GM23338 (cell line): Measurements from ENCODE around the gene HNRNPM.

ENCODE experiments used
- CREB1 ChIP-seq: fragments of 250-450 bp; sonication (Bioruptor Pico); IDR thresholded peaks from 2 replicates; pipeline ENCODE4 v1.5.0; 2020; ENCODE audit warnings: low read depth, mild to moderate bottlenecking, moderate library complexity
- CTCF ChIP-seq, 2 experiments: fragments of 200-600 bp in 1 of 2; sonication (generic) in 1 of 2; conservative IDR thresholded peaks; 2 replicates each; pipeline versions ENCODE4 v1.5.1 to v1.6.1; 2016 to 2017; ENCODE audit warnings: antibody characterized with exemption in 2 of 2, low read depth in 2 of 2, mild to moderate bottlenecking in 2 of 2, moderate library complexity in 1 of 2
- ETS1 ChIP-seq: IDR thresholded peaks from 2 replicates; pipeline ENCODE4 v1.6.1; 2016; ENCODE audit warnings: antibody characterized with exemption
- EZH2 ChIP-seq: fragments of 200-600 bp; sonication (generic); IDR thresholded peaks from one replicate; pipeline ENCODE4 v1.8.0; 2017; ENCODE audit warnings: antibody characterized with exemption, mild to moderate bottlenecking, low read depth; ENCODE audit not compliant: unreplicated experiment
- EZH2phosphoT487 ChIP-seq: fragments of 200-600 bp; sonication (generic); IDR thresholded peaks from one replicate; pipeline ENCODE4 v1.8.1; 2018; ENCODE audit warnings: antibody characterized with exemption; ENCODE audit not compliant: unreplicated experiment
- JUNB ChIP-seq: IDR thresholded peaks from one replicate; pipeline ENCODE4 v1.6.1; 2016; ENCODE audit warnings: antibody characterized with exemption; ENCODE audit not compliant: unreplicated experiment
- NANOG ChIP-seq: IDR thresholded peaks from 2 replicates; pipeline ENCODE4 v1.6.1; 2016; ENCODE audit warnings: antibody characterized with exemption, borderline replicate concordance
- POLR2AphosphoS5 ChIP-seq: IDR thresholded peaks from 2 replicates; pipeline ENCODE4 v1.6.1; 2016; ENCODE audit warnings: antibody characterized with exemption, low read depth
- REST ChIP-seq: IDR thresholded peaks from one replicate; pipeline ENCODE4 v1.6.1; 2018; ENCODE audit warnings: antibody characterized with exemption; ENCODE audit not compliant: unreplicated experiment
- STAT1 ChIP-seq: IDR thresholded peaks from one replicate; pipeline ENCODE4 v1.6.1; 2016; ENCODE audit warnings: antibody characterized with exemption; ENCODE audit not compliant: unreplicated experiment
- ZNF114 ChIP-seq: fragments of 250-450 bp; sonication (Bioruptor Pico); IDR thresholded peaks from 2 replicates; pipeline ENCODE4 v1.5.0; 2020; ENCODE audit warnings: mild to moderate bottlenecking, moderate library complexity
- ZNF462 ChIP-seq: fragments of 250-450 bp; sonication (Bioruptor Pico); IDR thresholded peaks from 2 replicates; pipeline ENCODE4 v1.5.0; 2020; ENCODE audit warnings: mild to moderate bottlenecking, moderate library complexity

GRCh38 chr19:8529369-8530006 is 84.7 kb downstream of the HNRNPM start:
- TF ChIP-seq CTCF (conservative IDR thresholded peaks at IDR 0.05; ENCODE audit: low read depth in 2 of 2), result no peak
- TF ChIP-seq CREB1 (CRISPR knock-in tag), result no peak
- TF ChIP-seq EZH2, result no peak
- TF ChIP-seq POLR2AphosphoS5, result no peak
- no peak for TF ChIP-seq REST
- no peak for TF ChIP-seq STAT1
- no peak for TF ChIP-seq ZNF462 (CRISPR knock-in tag)
- TF ChIP-seq NANOG, result no peak
- TF ChIP-seq EZH2phosphoT487, result no peak
- TF ChIP-seq ZNF114, result no peak
- TF ChIP-seq ETS1, result no peak
- TF ChIP-seq JUNB, result no peak
